CD4-positive, alpha-beta T cell treated with Interleukin-17A for 4 hours (primary cell): Measurements from ENCODE around the gene SRGN.
"Not testable (repeated sequence)": the region's sequence is repeated elsewhere in the genome, so short reads cannot be mapped to it uniquely, and the experiment has no call there.

ENCODE experiments used
- DNase-seq: peaks from one replicate; pipeline ENCODE4 v3.0.0-alpha.2; 2020; ENCODE audit warnings: mixed read lengths

SRGN gene

DNA sequence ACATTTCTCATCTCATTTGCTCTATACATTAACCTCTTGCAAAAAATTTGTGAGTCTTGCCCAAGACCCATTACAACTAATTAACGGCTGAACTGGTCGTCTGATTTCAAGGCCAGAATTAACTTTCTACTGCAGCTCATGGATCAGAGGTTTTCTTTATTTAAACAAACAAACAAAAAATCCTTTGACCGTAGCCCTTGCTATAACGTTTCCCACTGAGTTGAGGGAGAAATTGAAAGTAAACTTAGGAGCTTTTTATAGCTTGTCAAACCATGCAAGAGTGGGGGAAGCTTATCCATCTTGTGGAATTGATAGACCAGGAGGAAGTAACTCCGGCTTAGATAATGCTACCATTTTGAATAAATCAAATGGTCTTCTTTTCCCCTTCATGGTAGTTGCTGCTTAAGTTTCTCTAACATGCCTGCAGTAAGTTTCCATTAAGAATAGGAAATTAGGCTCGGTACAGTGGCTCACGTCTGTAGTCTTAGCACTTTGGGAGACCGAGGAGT lies 3.3 kb downstream of the SRGN start:
- no peak for DNase-seq

GRCh38 chr10:69092959-69093850 lies 5.3 kb downstream of the SRGN start:
- DNase-seq: peak; percentile 89

GRCh38 chr10:69093933-69094332 lies 6.0 kb downstream of the SRGN start:
- DNase-seq: no peak

DNA sequence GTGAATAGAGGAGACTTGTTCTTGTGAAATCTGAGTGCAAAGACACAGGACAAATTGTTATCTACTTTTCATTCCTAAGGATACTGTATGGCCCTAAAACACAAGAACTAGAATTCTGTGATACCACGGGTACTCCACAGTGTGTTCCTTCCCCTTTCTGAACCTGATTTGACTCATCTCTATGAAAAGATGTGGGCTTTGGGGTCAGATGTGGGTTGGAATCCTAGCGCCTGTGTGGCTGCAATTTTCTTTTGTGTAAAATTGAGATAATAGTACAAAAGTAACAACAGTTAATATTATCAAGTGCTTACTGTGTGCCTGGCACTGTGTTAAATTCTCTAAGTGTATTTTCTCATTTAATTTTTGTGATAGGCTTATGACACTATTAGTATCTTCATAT lies 8.1 kb downstream of the SRGN start:
- DNase-seq: no peak

- no peak for DNase-seq
Observed at GRCh38 chr10:69097729-69098128, 9.8 kb downstream of the SRGN start.

- DNase-seq: no peak
Observed at GRCh38 chr10:69100136-69100872, 12.4 kb downstream of the SRGN start.

DNA sequence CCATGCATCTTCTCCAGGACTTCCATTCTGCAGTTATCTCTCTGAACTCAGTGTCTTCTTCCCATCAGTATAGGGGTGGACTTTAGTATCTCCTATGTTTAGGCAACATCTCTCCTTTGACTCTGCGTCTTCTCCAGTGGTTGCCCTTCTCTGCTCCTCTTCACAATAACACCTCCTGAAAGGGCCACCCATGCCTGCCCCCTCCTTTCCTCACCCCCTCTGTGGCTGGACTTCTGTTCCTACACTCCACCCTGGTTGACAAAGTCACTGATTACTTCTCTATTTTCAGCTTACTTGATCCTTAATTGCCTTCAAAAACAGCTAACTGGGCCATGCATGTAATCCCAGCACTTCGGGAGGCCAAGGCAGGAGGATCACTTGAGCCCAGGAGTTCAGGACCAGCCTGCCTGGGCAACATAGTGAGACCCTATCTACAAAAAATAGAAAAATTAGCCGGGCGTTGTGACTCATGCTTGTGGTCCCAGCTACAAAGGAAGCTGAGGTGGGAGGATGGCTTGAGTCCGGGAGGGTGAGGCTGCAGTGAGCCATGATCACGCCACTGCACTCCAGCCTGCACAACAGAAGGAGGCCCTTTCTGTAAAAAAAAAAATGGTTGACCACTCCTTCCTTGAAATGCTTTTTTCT lies 13.7 kb downstream of the SRGN start:
- DNase-seq: peak; percentile 44

GRCh38 chr10:69102440-69102839 lies 14.5 kb downstream of the SRGN start:
- DNase-seq: no peak

GRCh38 chr10:69103784-69104183 lies 15.9 kb downstream of the SRGN start:
- DNase-seq: no peak

- DNase-seq: no peak
Observed at GRCh38 chr10:69104994-69105790, 17.3 kb downstream of the SRGN start.

GRCh38 chr10:69107176-69107490 lies 19.2 kb downstream of the SRGN start:
- no peak for DNase-seq

GRCh38 chr10:69107699-69108098 lies 19.8 kb downstream of the SRGN start:
- no peak for DNase-seq

- no peak for DNase-seq
Observed at GRCh38 chr10:69119896-69120295, 32.0 kb downstream of the SRGN start.

- no peak for DNase-seq
Observed at GRCh38 chr10:69123306-69123746, 35.4 kb downstream of the SRGN start.

DNA sequence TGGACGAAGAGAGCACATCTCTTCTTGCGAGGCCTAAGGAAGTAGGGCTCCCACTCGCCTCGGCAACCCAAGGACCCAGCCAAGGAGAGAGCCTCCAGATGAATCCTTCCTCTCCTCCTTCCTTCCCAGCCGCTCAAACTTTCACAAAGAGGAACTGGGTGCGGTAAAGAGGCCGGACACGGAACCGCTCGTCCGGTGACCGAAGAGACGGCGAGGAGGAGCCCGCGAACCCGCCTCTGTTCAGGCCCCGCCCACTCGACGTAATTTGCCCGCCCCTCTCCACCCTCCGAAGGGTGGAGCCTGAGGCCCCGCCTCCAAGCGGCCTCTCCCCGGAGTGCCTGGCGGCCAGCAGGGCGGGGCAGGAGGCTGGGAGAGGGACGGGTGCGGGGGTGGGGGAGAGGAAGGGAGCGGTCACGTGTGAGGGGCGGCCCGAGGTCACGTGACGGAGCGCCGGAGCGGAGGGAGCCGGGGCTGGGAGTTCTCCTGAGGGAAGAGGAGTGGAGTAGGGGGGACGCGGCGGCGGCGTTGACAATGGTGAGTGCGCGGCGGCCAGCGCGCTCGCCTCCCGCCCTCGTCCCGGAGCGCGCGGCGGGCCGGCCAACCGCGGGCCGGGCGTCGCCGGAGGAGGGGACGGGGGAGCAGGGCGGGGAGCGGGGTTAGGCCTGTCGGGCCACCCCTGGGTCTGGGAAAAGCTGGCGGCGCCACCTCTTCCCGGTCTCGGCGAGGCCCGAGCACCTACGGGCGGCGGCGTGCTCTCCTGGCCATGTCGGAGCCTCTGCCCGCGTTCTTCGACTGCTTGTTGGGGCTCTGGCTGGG lies 36.1 kb downstream of the SRGN start, which contains the start of gene VPS26A:
Gene VPS26A, plus strand, starts transcription at position 432 of the 816 bp plus-strand sequence. Its CDS starts 100 bp downstream, at position 532.
- peak; percentile 98 for DNase-seq

- peak; percentile 67 for DNase-seq
Observed at GRCh38 chr10:69124563-69125268, 36.8 kb downstream of the SRGN start.

DNA sequence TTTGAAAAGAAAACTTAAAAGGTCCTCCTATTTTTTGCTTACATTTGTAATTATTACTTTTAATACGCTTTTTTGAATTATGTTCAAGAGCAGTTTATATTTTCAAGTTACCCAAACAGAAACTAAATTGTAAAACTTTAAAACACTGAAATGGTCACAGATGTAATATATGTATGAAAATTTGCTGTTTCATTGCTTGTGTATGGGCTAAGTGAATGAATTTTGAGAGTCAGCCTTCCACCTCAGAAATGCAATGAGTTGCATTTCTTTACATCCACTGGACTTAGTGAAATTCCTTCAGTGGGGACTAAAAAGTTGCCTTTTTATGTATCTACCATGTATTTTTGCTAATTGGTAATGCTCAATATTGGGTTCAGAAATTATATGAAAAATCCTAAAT lies 37.7 kb downstream of the SRGN start:
- DNase-seq: no peak

DNA sequence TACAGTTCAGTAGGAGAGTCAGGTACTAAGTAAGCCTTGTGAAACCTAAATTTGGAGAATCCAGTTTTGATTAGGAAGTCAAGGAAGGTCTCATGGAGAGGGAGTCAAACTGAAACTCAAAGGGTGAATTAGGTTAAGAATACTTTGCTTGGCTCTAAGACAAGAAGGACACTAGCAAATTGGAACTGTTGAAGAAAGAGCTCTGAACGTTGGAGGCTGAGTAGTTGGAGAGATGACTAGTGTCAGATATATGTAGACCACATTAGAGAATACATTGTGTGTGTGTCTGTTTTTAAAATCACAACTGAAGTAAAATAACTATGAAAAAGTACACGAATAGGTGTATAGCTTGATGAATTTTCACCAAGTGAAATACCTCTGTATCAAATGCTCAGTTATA lies 42.3 kb downstream of the SRGN start:
- DNase-seq: no peak

- no peak for DNase-seq
Observed at GRCh38 chr10:69139961-69140360, 52.1 kb downstream of the SRGN start.

DNA sequence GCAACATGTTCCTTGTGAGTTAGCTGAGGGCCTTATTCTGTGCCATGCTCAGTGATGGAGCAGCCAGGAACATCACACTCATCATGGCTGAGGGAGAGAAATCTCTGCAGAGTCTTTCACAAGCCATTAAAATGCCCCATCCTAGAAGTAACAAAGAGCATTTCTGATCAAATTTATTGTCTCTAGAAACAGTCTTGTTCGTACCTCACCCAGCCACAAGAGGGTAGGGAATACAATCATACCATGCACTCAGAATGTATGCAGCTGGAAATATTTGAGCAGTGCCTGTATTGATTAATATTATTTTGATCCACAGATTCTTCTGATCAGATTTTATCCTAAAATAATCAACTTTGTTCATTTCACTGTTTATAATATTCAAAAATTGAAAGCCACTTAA lies 53.4 kb downstream of the SRGN start:
- DNase-seq: no peak

GRCh38 chr10:69142074-69142473 lies 54.2 kb downstream of the SRGN start:
- not testable (repeated sequence) for DNase-seq
